ENCODE data around the gene ATCAY. TPM values are rescaled to one million over a fixed set of nuclear protein-coding genes. Genes with fewer than 3 reads are reported as not detected.

Gene ATCAY
- total RNA-seq, 1 experiment from 2014 or later: not detected

- DNase-seq (no peak), ATAC-seq (no peak)
- Histone ChIP-seq H4K20me1 (ENCODE audit: low read length) (no peaks in the 10 kb centered on the region), H3K27ac (ENCODE audit: low read length) (no peak overlapping the region), H3K9me2 (replicated peaks; ENCODE audit: low read length) (no peaks in the 10 kb centered on the region), H3K4me3 (ENCODE audit: low read length) (no peak overlapping the region), H3K9ac (ENCODE audit: low read length) (no peak overlapping the region), H3K9me3 (ENCODE audit: low read length) (no peaks in the 10 kb centered on the region), H3F3A (ENCODE audit: low read length, unreplicated experiment) (no peaks in the 10 kb centered on the region), H3K4me1 (ENCODE audit: insufficient read depth, low read length) (no peaks in the 10 kb centered on the region), H2AFZ (ENCODE audit: low read length) (no peak overlapping the region), H3K4me2 (ENCODE audit: low read length) (no peak overlapping the region), H3K36me3 (ENCODE audit: low read depth, low read length) (no peaks in the 10 kb centered on the region), H3K79me2 (ENCODE audit: low read length) (no peaks in the 10 kb centered on the region), H3K27me3 (ENCODE audit: low read length) (no peaks in the 10 kb centered on the region)
- intact Hi-C loops (cut with micrococcal nuclease): no loop called here
- CTCF ChIA-PET: no interaction called here
- POLR2A ChIA-PET (ENCODE audit: unreplicated experiment): no interaction called here
- TF ChIP-seq EZH2phosphoT487 (IDR thresholded peaks at IDR 0.05; ENCODE audit: borderline replicate concordance, low read length): no peak
- BruUV-seq (replicated peaks): no TSS peak
Observed at GRCh38 chr19:3907626-3908265, 27.3 kb downstream of the ATCAY start.

GRCh38 chr19:3908266-3909054, 28.0 kb downstream of the ATCAY start:
- Histone ChIP-seq H3K9me3 (ENCODE audit: low read length) (no peaks in the 10 kb centered on the region), H3K27ac (ENCODE audit: low read length) (no peak overlapping the region), H3K9me2 (replicated peaks; ENCODE audit: low read length) (no peaks in the 10 kb centered on the region), H3K4me2 (ENCODE audit: low read length) (no peak overlapping the region), H3K79me2 (ENCODE audit: low read length) (no peaks in the 10 kb centered on the region), H3K27me3 (ENCODE audit: low read length) (no peaks in the 10 kb centered on the region), H3K36me3 (ENCODE audit: low read depth, low read length) (no peaks in the 10 kb centered on the region), H3K4me1 (ENCODE audit: insufficient read depth, low read length) (no peaks in the 10 kb centered on the region), H2AFZ (ENCODE audit: low read length) (no peak overlapping the region), H3F3A (ENCODE audit: low read length, unreplicated experiment) (no peaks in the 10 kb centered on the region), H3K4me3 (ENCODE audit: low read length) (no peak overlapping the region), H4K20me1 (ENCODE audit: low read length) (no peaks in the 10 kb centered on the region), H3K9ac (ENCODE audit: low read length) (no peak overlapping the region)
- ChIA-PET POLR2A (ENCODE audit: unreplicated experiment) (no interaction called here), CTCF (no interaction called here)
- no TSS peak for BruUV-seq (replicated peaks)
- TF ChIP-seq EZH2phosphoT487 (IDR thresholded peaks at IDR 0.05; ENCODE audit: borderline replicate concordance, low read length) (no peak), EZH2 (IDR thresholded peaks at IDR 0.05; ENCODE audit: low read length, unreplicated experiment) (no peak), CTCF (conservative IDR thresholded peaks at IDR 0.05; ENCODE audit: low read depth, low read length) (no peak)
- ATAC-seq: no peak
- no peak for DNase-seq
- intact Hi-C loops (cut with micrococcal nuclease): no loop called here

DNA sequence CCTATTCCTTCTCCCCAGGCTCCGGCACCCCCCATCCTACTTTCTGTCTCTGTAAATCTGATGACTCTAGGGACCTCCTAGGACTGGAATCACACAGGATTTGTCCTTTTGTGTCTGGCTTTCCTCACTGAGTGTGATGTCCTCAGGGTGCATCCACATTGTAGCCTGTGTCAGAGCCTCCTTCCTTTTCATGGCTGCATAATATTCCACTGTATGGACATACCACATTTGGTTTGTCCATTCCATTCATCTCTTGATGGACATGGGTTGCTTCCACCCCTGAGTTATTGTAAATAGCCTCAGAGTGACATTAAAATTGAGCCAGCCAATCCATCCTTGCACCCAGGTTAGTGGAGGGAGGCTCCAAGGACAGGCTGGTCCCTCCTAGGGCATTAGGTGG, 29.6 kb downstream of the ATCAY start:
- intact Hi-C loops (cut with micrococcal nuclease): no loop called here
- no peak overlapping the region for H3K4me2 ChIP-seq (ENCODE audit: low read length)
- ChIA-PET CTCF (no interaction called here), POLR2A (ENCODE audit: unreplicated experiment) (no interaction called here)
- no peaks in the 10 kb centered on the region for H3K9me3 ChIP-seq (ENCODE audit: low read length)
- no peaks in the 10 kb centered on the region for H3K36me3 ChIP-seq (ENCODE audit: low read depth, low read length)
- H3K4me1 ChIP-seq (ENCODE audit: insufficient read depth, low read length): no peaks in the 10 kb centered on the region
- ATAC-seq (no peak), DNase-seq (no peak)
- TF ChIP-seq EZH2 (IDR thresholded peaks at IDR 0.05; ENCODE audit: low read length, unreplicated experiment): no peak
- no peak for TF ChIP-seq EZH2phosphoT487 (IDR thresholded peaks at IDR 0.05; ENCODE audit: borderline replicate concordance, low read length)
- TF ChIP-seq CTCF (conservative IDR thresholded peaks at IDR 0.05; ENCODE audit: low read depth, low read length): no peak
- H3K79me2 ChIP-seq (ENCODE audit: low read length): no peaks in the 10 kb centered on the region
- H4K20me1 ChIP-seq (ENCODE audit: low read length): no peaks in the 10 kb centered on the region
- BruUV-seq (replicated peaks): no TSS peak
- H3K4me3 ChIP-seq (ENCODE audit: low read length): no peak overlapping the region
- no peaks in the 10 kb centered on the region for H3K9me2 ChIP-seq (replicated peaks; ENCODE audit: low read length)
- H3K27me3 ChIP-seq (ENCODE audit: low read length): no peaks in the 10 kb centered on the region
- no peak overlapping the region for H3K9ac ChIP-seq (ENCODE audit: low read length)
- H3F3A ChIP-seq (ENCODE audit: low read length, unreplicated experiment): no peaks in the 10 kb centered on the region
- no peak overlapping the region for H2AFZ ChIP-seq (ENCODE audit: low read length)
- H3K27ac ChIP-seq (ENCODE audit: low read length): no peak overlapping the region
